ENCODE results near the gene FLRT2.

The FLRT2 gene

DNA sequence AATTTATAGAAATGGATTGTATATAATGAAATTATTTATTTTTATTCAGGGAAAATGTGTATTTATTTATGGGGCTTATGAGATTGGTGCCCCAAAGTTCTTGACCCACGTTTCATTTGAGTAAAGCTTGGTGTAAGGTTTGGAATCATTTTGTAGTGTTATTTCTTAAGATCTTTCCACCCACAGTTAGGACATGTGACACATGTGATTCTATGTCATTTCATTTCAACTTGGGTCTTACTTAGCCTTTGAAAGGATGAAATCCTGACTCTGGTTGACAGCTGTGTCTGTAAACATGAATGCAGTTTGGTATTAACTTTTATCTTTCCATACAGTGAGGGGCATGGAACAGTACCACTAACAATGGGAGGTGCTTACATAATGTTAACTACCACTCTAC, 51.7 kb downstream of the FLRT2 start:
- in situ Hi-C loops (cut with MboI; ENCODE audit: low sequenced_read_pairs, unreplicated experiment): no loop called here
- TF ChIP-seq CTCF (IDR thresholded peaks at IDR 0.05; ENCODE audit: borderline replicate concordance, control extremely low read depth, extremely low read depth, insufficient read depth, missing control alignments): no peak

GRCh38 chr14:85583380-85583779, 53.4 kb downstream of the FLRT2 start:
- TF ChIP-seq CTCF (IDR thresholded peaks at IDR 0.05; ENCODE audit: borderline replicate concordance, control extremely low read depth, extremely low read depth, insufficient read depth, missing control alignments): no peak
- DNase-seq (ENCODE audit: low spot score): no peak
- in situ Hi-C loops (cut with MboI; ENCODE audit: low sequenced_read_pairs, unreplicated experiment): no loop called here

More for the DNA sequence above, 51.7 kb downstream of the FLRT2 start:
- no peak for DNase-seq (ENCODE audit: low spot score)

DNA sequence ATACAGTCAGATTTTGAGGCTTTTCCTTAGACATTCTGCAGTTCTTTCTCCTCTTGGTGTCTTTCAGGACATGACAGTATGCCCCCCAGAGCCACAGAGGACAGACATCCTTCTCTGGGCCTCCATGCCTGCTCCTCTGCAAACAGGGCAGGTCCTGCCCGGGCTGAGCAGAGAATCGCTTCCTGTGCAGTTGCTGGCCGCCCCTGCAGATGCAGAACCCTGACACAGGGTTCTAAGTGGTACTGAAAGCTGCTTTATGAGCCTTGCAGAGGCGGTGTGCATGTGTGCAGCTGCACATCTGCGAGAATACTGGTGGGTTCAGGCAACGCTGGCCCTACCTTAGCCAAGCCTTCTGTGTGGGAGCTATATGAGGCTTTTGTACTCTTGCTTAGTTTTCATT, 54.5 kb downstream of the FLRT2 start:
- in situ Hi-C loops (cut with MboI; ENCODE audit: low sequenced_read_pairs, unreplicated experiment): no loop called here
- DNase-seq (ENCODE audit: low spot score): no peak
- no peak for TF ChIP-seq CTCF (IDR thresholded peaks at IDR 0.05; ENCODE audit: borderline replicate concordance, control extremely low read depth, extremely low read depth, insufficient read depth, missing control alignments)

DNA sequence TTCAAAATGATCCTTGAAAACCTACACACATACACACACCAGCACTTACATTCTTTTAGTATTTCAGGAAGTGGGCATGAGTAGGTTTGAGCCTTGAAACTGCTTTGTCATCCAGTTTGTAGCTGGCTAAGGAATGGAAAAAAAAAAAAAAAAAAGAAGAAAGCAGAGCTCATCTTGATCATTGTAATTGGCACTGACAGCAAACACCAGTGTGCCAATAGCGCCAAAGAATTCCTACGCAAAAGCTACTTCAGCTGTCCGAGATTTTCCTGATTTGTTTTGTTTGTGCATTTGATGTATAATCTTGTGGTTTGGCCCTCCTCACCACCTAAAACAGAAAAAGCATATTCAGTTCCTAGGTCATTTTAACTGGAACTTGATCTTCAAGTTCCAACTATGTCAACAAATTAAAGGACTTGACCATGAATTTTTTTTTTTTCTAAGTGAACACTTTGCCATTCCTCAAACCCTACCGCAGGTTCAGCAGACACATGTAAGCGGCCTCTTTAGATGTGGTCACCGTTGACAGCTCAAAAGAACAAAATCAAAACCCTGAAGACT, 57.3 kb downstream of the FLRT2 start:
- no peak for TF ChIP-seq CTCF (IDR thresholded peaks at IDR 0.05; ENCODE audit: borderline replicate concordance, control extremely low read depth, extremely low read depth, insufficient read depth, missing control alignments)
- in situ Hi-C loops (cut with MboI; ENCODE audit: low sequenced_read_pairs, unreplicated experiment): no loop called here
- DNase-seq (ENCODE audit: low spot score): no peak

- TF ChIP-seq CTCF (IDR thresholded peaks at IDR 0.05; ENCODE audit: borderline replicate concordance, control extremely low read depth, extremely low read depth, insufficient read depth, missing control alignments): no peak
- DNase-seq (ENCODE audit: low spot score): no peak
- in situ Hi-C loops (cut with MboI; ENCODE audit: low sequenced_read_pairs, unreplicated experiment): no loop called here
These were observed 60.8 kb downstream of the FLRT2 start for GRCh38 chr14:85590784-85591183.

GRCh38 chr14:85594217-85594616, 64.3 kb downstream of the FLRT2 start:
- in situ Hi-C loops (cut with MboI; ENCODE audit: low sequenced_read_pairs, unreplicated experiment): no loop called here
- no peak for TF ChIP-seq CTCF (IDR thresholded peaks at IDR 0.05; ENCODE audit: borderline replicate concordance, control extremely low read depth, extremely low read depth, insufficient read depth, missing control alignments)
- no peak for DNase-seq (ENCODE audit: low spot score)

GRCh38 chr14:85595981-85596380, 66.0 kb downstream of the FLRT2 start:
- TF ChIP-seq CTCF (IDR thresholded peaks at IDR 0.05; ENCODE audit: borderline replicate concordance, control extremely low read depth, extremely low read depth, insufficient read depth, missing control alignments): no peak
- no peak for DNase-seq (ENCODE audit: low spot score)
- in situ Hi-C loops (cut with MboI; ENCODE audit: low sequenced_read_pairs, unreplicated experiment): no loop called here

Measured in GM13976 (cell line).